Esophagus (tissue), 2 donors: ENCODE data around the gene BTBD19. TPM values are rescaled to one million over a fixed set of nuclear protein-coding genes. Genes with fewer than 3 reads are reported as not detected.
"Not testable (repeated sequence)": the region's sequence is repeated elsewhere in the genome, so short reads cannot be mapped to it uniquely, and the experiment has no call there.

ENCODE experiments used
- H3K27ac ChIP-seq, 2 donors: one replicate each; pipeline ENCODE4 v1.5.1; 2013; ENCODE audit warnings: low read depth in 2 of 2, mild to moderate bottlenecking in 2 of 2, inconsistent platforms in 1 of 2, low read length in 1 of 2, moderate library complexity in 1 of 2
- H3K27me3 ChIP-seq, 2 donors: one replicate each; pipeline ENCODE4 v1.6.1; 2013; ENCODE audit warnings: low read length in 2 of 2, control low read depth in 1 of 2, mild to moderate bottlenecking in 1 of 2; ENCODE audit not compliant: insufficient read depth in 2 of 2, control insufficient read depth in 1 of 2
- H3K36me3 ChIP-seq, 2 donors: one replicate each; pipeline ENCODE4 v1.6.1; 2013; ENCODE audit warnings: low read length in 1 of 2; ENCODE audit not compliant: control insufficient read depth in 2 of 2, insufficient read depth in 2 of 2
- H3K4me1 ChIP-seq, 2 donors: one replicate each; pipeline ENCODE4 v1.6.1; 2013; ENCODE audit warnings: low read length in 1 of 2; ENCODE audit not compliant: control insufficient read depth in 2 of 2, insufficient read depth in 2 of 2
- H3K4me3 ChIP-seq, 2 donors: one replicate each; pipeline ENCODE4 v1.5.1; 2013; ENCODE audit warnings: low read length in 2 of 2, mild to moderate bottlenecking in 2 of 2, low read depth in 1 of 2, moderate library complexity in 1 of 2
- H3K9me3 ChIP-seq, 2 donors: one replicate each; pipeline ENCODE4 v1.6.1; 2013; ENCODE audit warnings: mild to moderate bottlenecking in 2 of 2, low read depth in 1 of 2, low read length in 1 of 2, moderate library complexity in 1 of 2; ENCODE audit not compliant: control insufficient read depth in 2 of 2, insufficient read depth in 1 of 2
- WGBS, 2 donors: extraction: QIAGEN DNeasy Blood & Tissue Kit; methylation state at CpG; one replicate each; pipeline ENCODE4 v1.1.7; 2013; 5-methylcytosine and 5-hydroxymethylcytosine counted together
- polyA plus RNA-seq, 2 donors: library from polyadenylated mRNA; stranded (reverse); fragments of 200-250 nt; gene quantifications; one replicate each; pipeline ENCODE4 v1.2.3, GENCODE V29; 2013
- donor health status: healthy with polysubstance abuse.
- donor health status: Bipolar disorder and iron deficiency.

BTBD19 gene
- polyA plus RNA-seq, 2 donors = 1.3 to 8.0 TPM

DNA sequence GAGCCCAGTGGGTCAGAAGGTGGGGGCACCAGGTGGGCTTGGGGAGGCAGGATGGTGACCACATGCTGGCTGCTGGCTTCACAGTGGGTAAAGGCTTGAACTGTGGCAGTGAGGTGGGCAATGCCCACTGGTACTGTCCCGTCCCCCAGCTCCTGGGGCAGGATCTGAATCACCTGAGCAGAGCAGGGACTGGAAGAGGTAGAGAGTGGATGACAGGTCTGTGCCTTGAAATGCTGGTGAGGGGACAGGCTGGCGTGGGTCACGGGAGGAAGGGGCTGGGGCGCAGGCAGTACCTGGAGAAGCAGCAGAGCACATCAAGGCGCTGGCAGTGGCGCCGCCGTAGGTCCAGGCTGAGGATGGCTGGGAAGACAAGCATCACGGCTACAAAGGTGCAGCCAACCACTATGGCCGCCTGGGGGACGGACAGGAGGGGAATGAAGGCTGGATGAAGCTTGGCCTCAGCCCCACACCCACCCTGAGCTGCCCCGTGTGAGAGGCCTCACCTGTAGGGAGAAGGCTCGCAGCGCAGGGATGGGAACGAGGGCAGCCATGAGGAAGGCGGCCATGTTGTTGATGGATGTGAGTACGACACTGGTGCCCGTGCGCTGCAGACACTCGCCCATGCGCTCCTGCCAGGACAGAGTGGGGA, 19.8 kb downstream of the BTBD19 start:
- H3K27ac ChIP-seq = no peak overlapping the region
- no peaks in the 10 kb centered on the region for H3K36me3 ChIP-seq
- H3K27me3 ChIP-seq = no peaks in the 10 kb centered on the region
- no peaks in the 10 kb centered on the region for H3K4me1 ChIP-seq
- WGBS, 2 donors = 93 to 97% methylated on average over 21 of the region's 21 CpGs
- H3K9me3 ChIP-seq = no peaks in the 10 kb centered on the region
- no peak overlapping the region for H3K4me3 ChIP-seq

- no peaks in the 10 kb centered on the region for H3K27me3 ChIP-seq
- no peaks in the 10 kb centered on the region for H3K36me3 ChIP-seq
- WGBS, 2 donors = 87 to 89% methylated on average over 15 of the region's 15 CpGs
- H3K4me3 ChIP-seq = no peak overlapping the region
- no peaks in the 10 kb centered on the region for H3K9me3 ChIP-seq
- H3K4me1 ChIP-seq = no peaks in the 10 kb centered on the region
- no peak overlapping the region for H3K27ac ChIP-seq
Observed at GRCh38 chr1:44828841-44829440, 20.6 kb downstream of the BTBD19 start.

GRCh38 chr1:44829506-44830384, 21.4 kb downstream of the BTBD19 start:
- Histone ChIP-seq H3K4me1 (no peaks in the 10 kb centered on the region), H3K36me3 (no peaks in the 10 kb centered on the region), H3K27ac (no peak overlapping the region), H3K9me3 (no peaks in the 10 kb centered on the region), H3K4me3 (no peak overlapping the region), H3K27me3 (no peaks in the 10 kb centered on the region)
- WGBS, 2 donors = 86 to 87% methylated on average over 12 of the region's 12 CpGs

DNA sequence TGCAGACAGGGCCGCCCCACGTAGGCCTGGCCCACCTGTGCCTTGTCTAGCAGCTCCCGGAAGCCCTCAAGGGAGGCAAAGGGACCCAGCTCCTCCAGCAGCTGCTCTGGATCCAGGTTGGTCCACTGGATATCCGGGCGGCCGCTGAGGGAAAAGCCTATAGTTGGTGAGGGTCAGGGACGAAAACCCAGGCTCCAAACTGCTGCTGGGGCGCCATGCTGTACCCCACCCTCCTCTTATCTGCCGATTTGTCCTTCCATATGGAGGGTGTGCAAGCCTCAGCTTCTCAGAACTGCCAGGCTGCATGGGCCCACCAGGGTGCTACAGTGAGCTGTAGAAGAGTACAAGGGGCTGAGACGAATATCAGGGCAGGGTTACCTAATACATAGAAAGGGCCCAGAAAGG, 22.6 kb downstream of the BTBD19 start:
- 79 to 83% methylated on average over 10 of the region's 10 CpGs for WGBS, 2 donors
- Histone ChIP-seq H3K36me3 (no peaks in the 10 kb centered on the region), H3K27me3 (no peaks in the 10 kb centered on the region), H3K27ac (no peak overlapping the region), H3K4me3 (no peak overlapping the region), H3K4me1 (no peaks in the 10 kb centered on the region), H3K9me3 (no peaks in the 10 kb centered on the region)

- no peak overlapping the region for H3K4me3 ChIP-seq
- no peaks in the 10 kb centered on the region for H3K9me3 ChIP-seq
- H3K27ac ChIP-seq = no peak overlapping the region
- 41% methylated on average over 9 of the region's 9 CpGs for WGBS, 2 donors
- H3K27me3 ChIP-seq = no peaks in the 10 kb centered on the region
- H3K36me3 ChIP-seq = no peaks in the 10 kb centered on the region
- H3K4me1 ChIP-seq = no peaks in the 10 kb centered on the region
Observed at GRCh38 chr1:44831516-44831915, 23.2 kb downstream of the BTBD19 start.

- no peaks in the 10 kb centered on the region for H3K4me1 ChIP-seq
- no peaks in the 10 kb centered on the region for H3K27me3 ChIP-seq
- H3K9me3 ChIP-seq = no peaks in the 10 kb centered on the region
- no peak overlapping the region for H3K27ac ChIP-seq
- H3K36me3 ChIP-seq = no peaks in the 10 kb centered on the region
- WGBS, 2 donors = 68 to 73% methylated on average over 13 of the region's 13 CpGs
- no peak overlapping the region for H3K4me3 ChIP-seq
Observed at GRCh38 chr1:44832056-44832705, 23.9 kb downstream of the BTBD19 start.

DNA sequence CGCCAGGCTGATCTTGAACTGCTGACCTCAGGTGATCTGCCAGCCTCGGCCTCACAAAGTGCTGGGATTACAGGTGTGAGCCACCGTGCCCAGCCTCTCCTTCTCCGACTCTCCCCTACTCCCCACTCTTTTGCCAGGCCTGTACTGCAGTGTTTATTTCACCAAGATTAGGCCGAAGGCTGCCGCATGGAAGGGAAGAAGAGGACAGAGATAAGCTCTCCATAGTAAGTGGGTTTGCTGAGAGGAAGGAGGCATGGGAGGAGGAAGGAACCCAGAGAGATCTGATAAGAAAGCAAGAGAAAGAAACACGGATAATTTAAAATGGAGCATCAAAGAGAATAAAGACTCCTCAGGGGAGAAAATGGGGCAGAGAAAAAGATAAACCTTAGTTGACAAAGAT, 26.0 kb downstream of the BTBD19 start:
- Histone ChIP-seq H3K4me1 (no peaks in the 10 kb centered on the region), H3K27me3 (no peaks in the 10 kb centered on the region), H3K27ac (no peak overlapping the region), H3K36me3 (no peaks in the 10 kb centered on the region), H3K4me3 (no peak overlapping the region), H3K9me3 (no peaks in the 10 kb centered on the region)
- WGBS, 2 donors = 76 to 78% methylated on average over 7 of the region's 7 CpGs

GRCh38 chr1:44835738-44836675, 27.7 kb downstream of the BTBD19 start:
- Histone ChIP-seq H3K36me3 (no peaks in the 10 kb centered on the region), H3K27ac (no peak overlapping the region), H3K4me1 (no peaks in the 10 kb centered on the region), H3K27me3 (no peaks in the 10 kb centered on the region), H3K4me3 (no peak overlapping the region), H3K9me3 (no peaks in the 10 kb centered on the region)
- 62 to 63% methylated on average over 23 of the region's 23 CpGs for WGBS, 2 donors

DNA sequence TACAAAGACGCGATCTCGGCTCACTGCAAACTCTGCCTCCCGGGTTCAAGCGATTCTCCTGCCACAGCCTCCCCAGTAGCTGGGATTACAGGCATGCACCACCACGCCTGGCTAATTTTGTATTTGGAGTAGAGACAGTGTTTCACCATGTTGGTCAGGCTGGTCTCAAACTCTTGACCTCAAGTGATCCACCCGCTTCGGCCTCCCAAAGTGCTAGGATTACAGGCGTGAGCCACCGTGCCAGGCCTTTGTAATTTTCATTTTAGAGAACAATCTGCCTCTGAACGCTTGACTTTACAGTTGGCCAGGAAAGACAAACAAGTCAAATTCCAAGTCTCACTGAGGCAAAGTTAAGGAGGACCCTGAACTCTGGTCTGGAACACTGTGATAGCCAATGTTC, 30.0 kb downstream of the BTBD19 start:
- H3K9me3 ChIP-seq, H3K4me1 ChIP-seq, H3K27me3 ChIP-seq, H3K36me3 ChIP-seq, H3K27ac ChIP-seq, H3K4me3 ChIP-seq: not testable (repeated sequence)
- 87 to 94% methylated on average over 11 of the region's 11 CpGs for WGBS, 2 donors
